H1 (cell line): ENCODE results near the gene CSDE1. TPM values are rescaled to one million over a fixed set of nuclear protein-coding genes. Genes with fewer than 3 reads are reported as not detected.

Source experiments
- CTCF ChIA-PET: fragments of 300-600 bp; sonication (Branson Sonifier 250); formaldehyde crosslinking; loops from one replicate; lab custom pipeline; 2021; ENCODE audit not compliant: partially characterized antibody; lab: Charles Lee
- POLR2A ChIA-PET: fragments of 300-600 bp; sonication (Branson Sonifier 250); formaldehyde crosslinking; loops from one replicate; lab custom pipeline; 2021; ENCODE audit warnings: inconsistent platforms; ENCODE audit not compliant: partially characterized antibody; lab: Charles Lee
- DNase-seq, 2 experiments: peaks; one replicate each; pipeline versions ENCODE4 v3.0.0 to v3.0.0-alpha.2; 2010 to 2022; ENCODE audit warnings: low spot score in 2 of 2, low read depth in 1 of 2, mixed read lengths in 1 of 2
- FAIRE-seq: peaks from 2 replicates; lab custom pipeline; 2011; peaks lifted over from hg19 to GRCh38; lab: Jason Lieb, UNC
- H2AFZ ChIP-seq: 2 replicates; pipeline ENCODE4 v1.8.1; 2012; ENCODE audit warnings: low read length, inconsistent platforms
- H2AK5ac ChIP-seq: 2 replicates; pipeline ENCODE4 v1.6.1; 2013; ENCODE audit warnings: low read depth, low read length
- H2BK120ac ChIP-seq: replicated peaks from 2 replicates; pipeline ENCODE3; 2013; ENCODE audit warnings: low read depth, low read length, inconsistent platforms
- H2BK12ac ChIP-seq: 2 replicates; pipeline ENCODE4 v1.6.1; 2013; ENCODE audit warnings: low read depth, low read length
- H2BK15ac ChIP-seq: 2 replicates; pipeline ENCODE4 v1.6.1; 2013; ENCODE audit warnings: low read length
- H2BK20ac ChIP-seq: 2 replicates; pipeline ENCODE4 v1.6.1; 2013; ENCODE audit warnings: low read length
- H2BK5ac ChIP-seq: 2 replicates; pipeline ENCODE4 v1.6.1; 2013; ENCODE audit warnings: low read depth, low read length
- H3K14ac ChIP-seq: 2 replicates; pipeline ENCODE4 v1.6.1; 2013; ENCODE audit warnings: inconsistent platforms; ENCODE audit not compliant: insufficient read length
- H3K18ac ChIP-seq: 2 replicates; pipeline ENCODE4 v1.6.1; 2013; ENCODE audit warnings: low read length; ENCODE audit errors: extremely low read depth
- H3K23ac ChIP-seq: 2 replicates; pipeline ENCODE4 v1.6.1; 2013; ENCODE audit warnings: inconsistent platforms; ENCODE audit not compliant: insufficient read length
- H3K23me2 ChIP-seq: 2 replicates; pipeline ENCODE4 v1.6.1; 2013; ENCODE audit warnings: low read depth, low read length
- H3K27ac ChIP-seq: 2 replicates; pipeline ENCODE4 v1.6.1; 2011; ENCODE audit warnings: low read depth, low read length, inconsistent platforms
- H3K27me3 ChIP-seq, 4 experiments: replicated peaks in 1 of 4; 1 replicate in 1 of 4; 2 replicates in 3 of 4; pipeline versions ENCODE4 v1.6.1 to v1.8.1; 2011 to 2013; ENCODE audit warnings: low read length in 3 of 4, mild to moderate bottlenecking in 3 of 4, inconsistent platforms in 2 of 4, mixed read lengths in 2 of 4, moderate library complexity in 1 of 4; ENCODE audit not compliant: control insufficient read depth in 3 of 4, insufficient read depth in 3 of 4; ENCODE audit errors: extremely low read depth in 1 of 4
- H3K36me3 ChIP-seq, 4 experiments: 2 replicates each; pipeline versions ENCODE4 v1.6.1 to v1.8.1; 2011 to 2013; ENCODE audit warnings: mild to moderate bottlenecking in 4 of 4, low read length in 3 of 4, moderate library complexity in 2 of 4, control low read depth in 1 of 4, inconsistent platforms in 1 of 4; ENCODE audit not compliant: insufficient read depth in 4 of 4, control insufficient read depth in 2 of 4
- H3K4ac ChIP-seq: replicated peaks from 2 replicates; pipeline ENCODE3; 2013; ENCODE audit warnings: low read length, low read depth, mixed read lengths, inconsistent platforms; ENCODE audit not compliant: insufficient read length
- H3K4me1 ChIP-seq, 4 experiments: replicated peaks in 1 of 4; 1 replicate in 1 of 4; 2 replicates in 3 of 4; pipeline versions ENCODE4 v1.6.1 to v1.8.1; 2011 to 2013; ENCODE audit warnings: low read length in 3 of 4, inconsistent platforms in 2 of 4, mixed read lengths in 1 of 4; ENCODE audit not compliant: insufficient read depth in 4 of 4, control insufficient read depth in 3 of 4
- H3K4me2 ChIP-seq, 2 experiments: 2 replicates each; pipeline versions ENCODE4 v1.6.1 to v1.8.1; 2011 to 2013; ENCODE audit warnings: low read depth in 2 of 2, low read length in 2 of 2, control low read depth in 1 of 2, inconsistent platforms in 1 of 2, mild to moderate bottlenecking in 1 of 2; ENCODE audit not compliant: insufficient read depth in 1 of 2
- H3K4me3 ChIP-seq, 4 experiments: fragments of 200-600, 300-600 bp in 1 of 4; sonication (generic), shearing (Covaris generic), sonication (Bioruptor Twin) in 1 of 4; 2 replicates each; pipeline versions ENCODE4 v1.5.1 to v1.8.1; 2011 to 2016; ENCODE audit warnings: low read length in 4 of 4, low read depth in 3 of 4, control low read depth in 2 of 4, inconsistent platforms in 2 of 4, mild to moderate bottlenecking in 2 of 4, mixed read lengths in 1 of 4, moderate library complexity in 1 of 4; ENCODE audit not compliant: insufficient read depth in 2 of 4; ENCODE audit errors: extremely low read depth in 1 of 4
- H3K56ac ChIP-seq: replicated peaks from 2 replicates; pipeline ENCODE3; 2013; ENCODE audit warnings: low read depth, mild to moderate bottlenecking, mixed read lengths, low read length, inconsistent platforms; ENCODE audit not compliant: insufficient read length
- H3K79me1 ChIP-seq: 2 replicates; pipeline ENCODE4 v1.6.1; 2013; ENCODE audit warnings: low read depth, low read length, control low read depth
- H3K79me2 ChIP-seq, 2 experiments: 2 replicates each; pipeline versions ENCODE4 v1.6.1 to v1.8.1; 2012 to 2013; ENCODE audit warnings: low read length in 2 of 2, mild to moderate bottlenecking in 2 of 2, inconsistent platforms in 1 of 2; ENCODE audit not compliant: insufficient read depth in 2 of 2, control insufficient read depth in 1 of 2
- H3K9ac ChIP-seq, 4 experiments: replicated peaks in 1 of 4; 1 replicate in 1 of 4; 2 replicates in 3 of 4; pipeline versions ENCODE4 v1.6.1 to v1.8.1; 2011 to 2013; ENCODE audit warnings: low read depth in 3 of 4, low read length in 3 of 4, control low read depth in 2 of 4, mild to moderate bottlenecking in 2 of 4, moderate library complexity in 2 of 4, inconsistent platforms in 1 of 4; ENCODE audit errors: extremely low read depth in 1 of 4
- H3K9me3 ChIP-seq, 2 experiments: 2 replicates each; pipeline versions ENCODE4 v1.6.1 to v1.8.1; 2012 to 2013; ENCODE audit warnings: mild to moderate bottlenecking in 2 of 2, moderate library complexity in 2 of 2, control low read depth in 1 of 2, inconsistent platforms in 1 of 2, low read depth in 1 of 2, low read length in 1 of 2, mixed read lengths in 1 of 2; ENCODE audit not compliant: insufficient read depth in 2 of 2
- H4K20me1 ChIP-seq, 2 experiments: replicated peaks in 1 of 2; 2 replicates each; pipeline versions ENCODE3 to v1.8.1; 2011 to 2013; ENCODE audit warnings: inconsistent platforms in 2 of 2, low read length in 2 of 2, mild to moderate bottlenecking in 1 of 2; ENCODE audit not compliant: insufficient read depth in 2 of 2, control insufficient read depth in 1 of 2
- H4K5ac ChIP-seq: 2 replicates; pipeline ENCODE4 v1.6.1; 2013; ENCODE audit warnings: low read length, low read depth, mixed read lengths, inconsistent platforms; ENCODE audit not compliant: insufficient read length
- H4K8ac ChIP-seq: 2 replicates; pipeline ENCODE4 v1.8.0; 2013; ENCODE audit warnings: mild to moderate bottlenecking, moderate library complexity, low read length, inconsistent platforms; ENCODE audit not compliant: insufficient read depth; ENCODE audit errors: extremely low read depth
- H4K91ac ChIP-seq: replicated peaks from 2 replicates; pipeline ENCODE3; 2013; ENCODE audit warnings: low read length, mixed read lengths, inconsistent platforms; ENCODE audit not compliant: insufficient read length
- EP300 ChIP-seq, 2 experiments: IDR thresholded peaks; 1 replicate in 1 of 2; 2 replicates in 1 of 2; pipeline ENCODE4 v1.6.1; 2011 to 2012; ENCODE audit warnings: low read depth in 2 of 2, low read length in 2 of 2, mild to moderate bottlenecking in 2 of 2, borderline replicate concordance in 1 of 2, inconsistent platforms in 1 of 2, moderate library complexity in 1 of 2
- EZH2 ChIP-seq: fragments of 200-600 bp; sonication (generic); IDR thresholded peaks from 2 replicates; pipeline ENCODE4 v1.7.1; 2012; ENCODE audit warnings: low read depth, mild to moderate bottlenecking, moderate library complexity, low read length, inconsistent platforms; ENCODE audit not compliant: severe bottlenecking
- polyA plus RNA-seq, 7 experiments: library from polyadenylated mRNA; depleted of rRNA in 3 of 7; stranded (reverse) in 5 of 7; unstranded in 2 of 7; fragments of >200 nt in 5 of 7; fragments of 200-250 nt in 2 of 7; gene quantifications; 1 replicate in 5 of 7; 2 replicates in 1 of 7; 4 replicates in 1 of 7; pipeline versions ENCODE4 v1.2.1 to v1.2.3, GENCODE V29; 2011 to 2013; ENCODE audit warnings: missing spikeins in 2 of 7, mixed read lengths in 2 of 7
- total RNA-seq: library from RNA; stranded (reverse); fragmentation: NEBNext Ultra II Directional; extraction: Animal tissue kit (Norgen Biotek cat#: 25700); gene quantifications from 2 replicates; pipeline ENCODE4 v1.2.1, GENCODE V29; 2021

The CSDE1 gene
- total and polyA plus RNA-seq, 2 of the 8 experiments (the other 6 are each of a cell fraction or from before 2014, with no cell fraction given), result 149 to 635 TPM

- Histone ChIP-seq H3K4me2 (no peak overlapping the region), H3K23me2 (no peaks in the 10 kb centered on the region), H3K79me2 (no peaks in the 10 kb centered on the region), H3K4ac (no peak overlapping the region), H2BK5ac (no peak overlapping the region), H4K5ac (no peak overlapping the region), H3K23ac (no peak overlapping the region), H2AFZ (no peak overlapping the region), H2BK120ac (no peak overlapping the region), H3K14ac (no peak overlapping the region), H3K4me1 (no peaks in the 10 kb centered on the region), H3K4me3 (no peak overlapping the region), H4K20me1 (no peaks in the 10 kb centered on the region), H2AK5ac (no peak overlapping the region), H3K36me3 (no peaks in the 10 kb centered on the region), H3K18ac (no peak overlapping the region), H3K56ac (no peak overlapping the region), H2BK15ac (no peak overlapping the region), H2BK20ac (no peak overlapping the region), H4K8ac (no peak overlapping the region), H4K91ac (no peak overlapping the region), H3K9ac (no peak overlapping the region), H3K27ac (no peak overlapping the region), H3K79me1 (no peaks in the 10 kb centered on the region), H2BK12ac (no peak overlapping the region), H3K9me3 (no peaks in the 10 kb centered on the region), H3K27me3 (no peaks in the 10 kb centered on the region)
- TF ChIP-seq EZH2, result no peak
- TF ChIP-seq EP300 (IDR thresholded peaks at IDR 0.05; ENCODE audit: borderline replicate concordance in 1 of 2, low read depth in 2 of 2, low read length in 2 of 2), result no peak
- ChIA-PET POLR2A (no interaction called here), CTCF (no interaction called here)
- DNase-seq, result no peak
- no peak for FAIRE-seq
These were observed 61.0 kb downstream of the CSDE1 start for GRCh38 chr1:114696810-114697209.
